DMS153 (cell line): ENCODE results near the gene INPP5D.
"Not testable (repeated sequence)": the region's sequence is repeated elsewhere in the genome, so short reads cannot be mapped to it uniquely, and the experiment has no call there.

ENCODE experiments used
- DNase-seq: peaks from one replicate; lab custom pipeline; 2025; lab: John Stamatoyannopoulos, UW

Gene INPP5D

DNA sequence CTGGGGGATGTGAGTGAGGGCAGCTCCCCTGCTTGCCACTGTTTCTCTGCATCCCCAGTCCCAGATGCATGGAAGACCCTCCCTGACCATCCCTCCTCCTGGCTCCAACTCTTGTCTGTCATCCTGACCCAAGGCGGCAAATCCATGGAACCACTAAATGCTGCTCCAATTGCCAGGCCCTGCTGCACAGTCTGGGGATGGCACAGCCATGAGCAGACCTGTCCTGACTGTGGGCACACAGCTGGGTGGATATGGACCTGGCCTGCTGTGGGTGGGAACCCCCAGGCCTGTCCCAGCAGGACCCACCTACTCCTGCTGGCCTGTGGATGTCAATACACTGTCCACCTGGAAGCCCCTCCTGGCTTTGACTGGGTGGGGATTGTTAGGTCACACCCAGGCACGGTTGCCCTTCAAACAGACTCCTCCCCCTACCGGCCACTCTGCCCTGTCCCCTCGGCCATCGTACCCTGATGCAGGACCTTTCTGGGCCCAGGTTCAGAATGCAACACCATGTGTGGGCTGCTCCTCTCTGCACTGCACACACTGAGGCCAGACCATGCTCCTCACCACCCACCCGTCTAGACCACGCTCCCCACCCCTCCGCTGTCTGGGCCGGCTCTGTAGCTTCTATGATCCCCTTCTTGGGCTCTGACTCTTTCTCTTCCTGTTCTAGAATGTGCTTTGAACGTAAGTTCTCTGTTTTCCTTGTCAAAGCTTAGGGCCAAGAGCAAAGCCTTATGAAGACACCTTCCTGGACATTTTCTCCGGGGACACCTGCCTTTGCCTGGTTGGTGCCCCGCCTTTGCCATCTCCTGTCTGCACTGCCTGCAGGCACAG, 57.9 kb downstream of the INPP5D start:
- no peak for DNase-seq

DNA sequence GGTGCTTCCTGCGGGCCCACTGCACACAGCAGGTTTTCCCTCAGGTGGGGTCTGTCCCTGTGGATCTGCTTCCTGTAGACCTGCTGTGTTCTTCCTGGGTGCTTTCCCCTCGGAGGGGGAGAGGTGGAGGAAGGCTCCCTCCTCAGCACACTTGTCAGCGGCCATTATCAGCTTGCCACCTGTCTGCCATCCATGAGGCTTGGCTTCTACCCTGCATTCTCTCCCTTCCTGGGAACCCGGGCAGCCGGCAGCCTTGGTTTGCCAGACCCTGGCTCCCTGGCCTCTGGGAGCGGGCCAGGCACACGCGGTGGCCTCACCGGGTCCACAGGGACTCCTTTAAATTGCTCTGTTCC, 58.5 kb downstream of the INPP5D start:
- no peak for DNase-seq

DNA sequence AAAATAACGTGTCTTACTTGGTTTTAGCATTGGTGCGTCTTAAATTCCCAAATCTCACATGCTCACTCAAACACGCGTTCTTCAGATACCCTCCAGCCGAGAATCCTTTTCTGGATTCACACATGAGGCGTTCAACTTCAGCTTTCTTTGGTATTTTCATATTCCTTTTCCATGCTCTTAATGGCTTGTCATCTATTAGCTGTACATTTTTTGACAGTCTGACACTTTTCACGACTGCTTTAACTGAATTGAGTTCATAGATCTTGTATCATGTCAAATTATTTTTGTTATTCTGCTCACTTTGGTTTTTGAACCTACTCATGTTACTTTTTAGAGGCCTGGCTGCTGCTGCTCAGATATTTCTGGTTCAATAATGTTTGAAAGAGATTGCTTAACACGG, 59.0 kb downstream of the INPP5D start:
- no peak for DNase-seq

DNA sequence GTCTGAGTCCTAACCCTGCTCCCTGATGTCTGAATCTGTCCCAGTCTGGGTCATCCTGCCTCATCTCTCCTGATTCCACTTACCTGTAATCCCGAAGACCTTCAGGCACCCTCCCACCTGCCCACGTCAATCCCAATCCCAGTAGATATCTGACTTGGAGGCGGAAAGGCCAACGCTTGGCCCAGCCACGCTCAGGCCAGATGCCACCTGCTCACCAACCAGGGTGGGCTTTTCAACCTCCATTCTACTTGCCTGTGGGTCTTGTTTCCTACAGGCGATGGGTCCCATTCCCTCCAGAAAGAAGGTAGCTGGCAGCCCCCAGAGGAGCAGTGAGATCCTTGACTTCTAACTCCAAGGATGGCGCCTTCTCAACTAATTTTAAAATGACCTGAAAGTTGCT, 59.7 kb downstream of the INPP5D start:
- no peak for DNase-seq

DNA sequence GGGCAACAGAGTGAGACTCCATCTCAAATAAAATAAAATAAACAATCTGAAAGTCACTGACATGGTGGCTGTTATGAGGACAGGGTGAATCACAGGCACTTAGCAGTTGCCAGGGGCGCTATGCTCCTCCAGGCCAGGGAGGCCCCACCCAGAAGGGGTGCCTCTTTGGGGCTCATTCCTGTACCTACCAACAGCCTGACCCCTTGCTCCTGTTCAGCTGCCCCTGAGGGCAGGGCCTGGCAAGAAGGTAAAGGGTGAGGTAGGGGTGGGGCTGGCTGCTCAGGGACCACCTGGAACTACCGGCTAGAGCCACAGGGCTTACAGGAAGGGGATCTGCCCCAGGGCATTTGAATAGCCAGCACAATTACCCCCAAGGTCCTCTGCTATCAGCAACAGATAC, 60.3 kb downstream of the INPP5D start:
- no peak for DNase-seq

DNA sequence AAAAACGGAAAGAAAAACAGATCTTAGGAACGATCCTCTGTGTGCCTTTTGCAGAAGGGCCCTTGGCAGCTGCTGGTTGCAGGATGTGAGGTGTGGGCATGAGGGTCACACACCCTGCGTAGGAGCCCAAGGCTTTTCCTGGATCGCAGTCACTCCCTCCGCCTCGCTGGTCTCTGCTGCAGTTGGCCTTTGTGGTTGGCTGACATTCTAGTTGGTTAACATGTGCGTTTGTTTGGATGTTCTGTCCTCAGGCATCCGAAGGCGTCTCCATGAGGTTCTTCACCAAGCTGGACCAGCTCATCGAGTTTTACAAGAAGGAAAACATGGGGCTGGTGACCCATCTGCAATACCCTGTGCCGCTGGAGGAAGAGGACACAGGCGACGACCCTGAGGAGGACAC, 61.7 kb downstream of the INPP5D start:
- no peak for DNase-seq

DNA sequence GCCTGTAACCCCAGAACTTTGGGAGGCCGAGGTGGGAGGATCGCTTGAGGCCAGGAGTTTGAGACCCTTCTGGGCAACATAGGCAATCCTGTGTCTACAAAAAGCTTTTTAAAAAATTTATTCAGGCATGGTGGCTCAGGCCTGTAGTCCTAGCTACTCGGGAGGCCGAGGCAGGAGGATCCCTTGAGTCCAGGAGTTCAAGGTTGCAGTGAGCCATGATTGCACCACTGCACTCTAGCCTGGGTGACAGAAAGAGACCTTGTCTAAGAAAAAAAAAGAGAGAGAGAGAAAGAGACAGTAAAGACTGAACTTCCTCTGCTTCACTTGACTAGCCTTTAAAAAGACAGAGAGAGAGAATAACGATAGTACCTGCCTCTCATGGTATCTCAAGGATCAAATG, 62.4 kb downstream of the INPP5D start:
- no peak for DNase-seq

DNA sequence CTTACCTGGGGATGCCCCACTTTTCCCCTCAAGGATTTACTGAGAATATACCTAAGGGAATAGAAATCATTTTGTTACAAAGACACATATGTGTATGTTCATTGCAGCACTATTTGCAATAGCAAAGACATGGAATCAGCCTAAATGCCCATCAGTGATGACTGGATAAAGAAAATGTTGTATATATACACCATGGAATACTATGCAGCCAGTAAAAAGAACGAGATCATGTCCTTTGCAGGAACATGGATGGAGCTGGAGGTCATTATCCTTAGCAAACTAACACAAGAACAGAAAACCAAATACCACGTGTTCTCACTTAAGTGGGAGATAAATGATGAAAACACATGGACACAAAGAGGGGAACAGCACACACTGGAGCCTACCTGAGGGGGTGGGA, 63.4 kb downstream of the INPP5D start:
- not testable (repeated sequence) for DNase-seq

DNA sequence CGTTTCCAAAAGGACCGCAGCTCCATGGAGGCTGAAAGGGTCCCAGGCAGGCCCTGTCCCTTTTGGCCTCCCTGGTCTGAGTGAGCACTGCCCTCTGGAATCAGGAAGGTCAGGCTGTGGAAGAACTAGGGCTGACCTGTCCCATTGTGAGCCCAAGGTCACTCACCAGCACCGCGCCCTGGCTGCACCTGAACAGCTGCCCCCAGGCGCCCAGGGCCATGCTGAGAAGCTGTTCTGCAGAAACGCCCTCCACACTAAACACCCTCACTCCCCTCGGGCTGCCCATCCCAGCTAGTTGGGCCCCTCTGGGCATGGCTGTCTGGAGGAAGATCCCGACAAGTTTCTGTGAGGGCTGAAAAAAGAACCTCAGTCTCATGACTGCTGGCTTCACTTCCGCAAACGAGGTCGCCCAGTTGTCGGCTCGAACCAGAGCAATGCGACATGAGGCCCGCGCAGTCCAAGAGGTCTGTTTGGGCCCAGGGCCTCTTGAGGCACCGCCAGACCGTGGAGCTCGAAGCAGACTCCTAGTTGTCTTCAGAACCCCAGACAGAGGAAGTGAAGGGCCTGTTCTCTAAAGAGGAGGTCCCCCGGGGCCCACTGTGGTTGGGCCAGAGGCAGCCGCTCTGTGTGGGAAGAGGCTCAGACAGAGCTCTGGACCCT, 64.4 kb downstream of the INPP5D start:
- DNase-seq = no peak

DNA sequence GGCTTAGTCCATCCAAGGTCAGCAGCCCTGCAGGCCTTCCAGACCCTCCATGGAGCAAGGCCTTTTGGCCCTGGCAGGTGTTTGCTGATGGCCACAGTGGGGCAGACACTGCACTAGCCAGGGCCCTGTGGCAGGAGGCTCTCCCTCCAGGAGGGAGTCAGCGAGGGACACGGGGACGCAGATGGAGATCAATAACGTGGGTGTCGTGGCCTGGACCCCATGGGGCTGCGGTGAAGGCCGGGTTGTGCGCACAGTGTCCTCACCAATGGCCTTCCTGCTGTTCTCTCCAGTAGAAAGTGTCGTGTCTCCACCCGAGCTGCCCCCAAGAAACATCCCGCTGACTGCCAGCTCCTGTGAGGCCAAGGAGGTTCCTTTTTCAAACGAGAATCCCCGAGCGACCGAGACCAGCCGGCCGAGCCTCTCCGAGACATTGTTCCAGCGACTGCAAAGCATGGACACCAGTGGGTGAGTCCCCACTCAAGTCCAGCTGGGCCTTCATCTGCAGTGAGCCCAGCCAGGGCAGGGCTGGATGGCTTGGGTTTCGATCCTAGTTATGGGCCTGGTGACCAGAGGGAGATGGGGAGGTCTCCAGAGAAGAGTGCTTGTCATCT, 65.4 kb downstream of the INPP5D start:
- no peak for DNase-seq

DNA sequence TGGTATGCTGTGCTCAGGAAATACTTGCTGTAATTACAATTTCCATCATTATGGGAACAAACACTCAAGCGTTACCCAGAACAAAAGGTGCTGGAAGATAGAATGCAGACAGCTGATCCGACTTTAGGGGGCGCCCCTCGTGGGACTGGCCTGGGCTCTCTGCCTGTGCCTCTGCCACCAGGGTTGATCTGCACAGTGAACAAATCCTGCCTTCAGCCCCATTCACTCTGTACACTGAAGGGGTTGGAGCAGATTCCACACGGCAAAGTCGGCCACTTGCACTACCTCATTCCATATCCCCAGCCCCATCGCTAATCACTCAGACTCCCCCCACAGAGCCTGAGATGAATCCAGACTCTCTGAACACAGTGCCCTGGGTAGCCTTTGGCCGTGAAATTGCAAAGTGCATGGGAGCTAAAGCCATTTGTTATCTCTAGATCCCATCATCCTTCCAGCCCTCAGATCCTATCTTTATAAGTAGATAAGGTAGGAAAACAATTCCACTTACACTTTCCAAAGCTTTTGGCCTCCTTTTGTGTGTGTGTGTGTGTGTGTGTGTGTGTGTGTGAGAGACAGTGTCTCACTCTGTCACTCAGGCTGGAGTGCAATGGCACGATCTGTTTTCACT, 69.3 kb downstream of the INPP5D start:
- no peak for DNase-seq

DNA sequence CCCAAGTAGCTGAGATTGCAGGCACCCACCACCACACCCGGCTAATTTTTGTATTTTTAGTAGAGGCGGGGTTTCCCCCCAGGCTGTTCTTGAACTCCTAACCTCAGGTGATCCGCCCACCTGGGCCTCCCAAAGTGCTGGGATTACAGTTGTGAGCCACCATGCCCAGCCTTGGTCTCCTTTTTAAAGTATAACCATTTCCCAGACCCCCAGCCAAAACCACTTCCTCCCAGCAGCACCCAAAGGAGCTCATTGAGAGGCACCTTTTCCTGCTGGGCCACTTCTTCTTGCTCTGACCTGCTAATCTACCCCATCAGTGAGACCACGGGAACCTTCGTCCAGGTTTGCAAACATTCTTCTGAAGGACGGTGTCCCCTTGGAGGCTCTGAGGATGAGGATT, 69.9 kb downstream of the INPP5D start:
- no peak for DNase-seq

DNA sequence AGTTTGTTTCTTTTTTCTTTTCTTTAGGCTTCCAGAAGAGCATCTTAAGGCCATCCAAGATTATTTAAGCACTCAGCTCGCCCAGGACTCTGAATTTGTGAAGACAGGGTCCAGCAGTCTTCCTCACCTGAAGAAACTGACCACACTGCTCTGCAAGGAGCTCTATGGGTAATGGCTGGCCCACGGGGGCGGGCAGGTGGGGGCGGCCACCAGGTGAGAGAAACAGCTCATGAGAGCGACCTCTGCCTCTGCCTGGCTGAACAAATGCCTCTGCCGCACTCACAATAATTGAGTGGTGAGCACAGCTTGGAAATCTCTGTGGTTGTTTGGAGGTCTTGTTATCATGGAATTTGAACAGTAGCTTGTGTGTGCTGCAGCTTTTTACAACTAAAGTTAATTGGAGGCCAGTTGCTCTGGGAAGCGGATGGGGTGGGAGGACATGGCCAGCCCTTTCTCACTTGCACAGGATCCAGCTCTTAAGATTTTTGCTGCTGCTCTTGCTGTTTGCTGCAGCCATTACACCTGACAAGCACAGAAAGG, 70.4 kb downstream of the INPP5D start:
- DNase-seq = no peak

DNA sequence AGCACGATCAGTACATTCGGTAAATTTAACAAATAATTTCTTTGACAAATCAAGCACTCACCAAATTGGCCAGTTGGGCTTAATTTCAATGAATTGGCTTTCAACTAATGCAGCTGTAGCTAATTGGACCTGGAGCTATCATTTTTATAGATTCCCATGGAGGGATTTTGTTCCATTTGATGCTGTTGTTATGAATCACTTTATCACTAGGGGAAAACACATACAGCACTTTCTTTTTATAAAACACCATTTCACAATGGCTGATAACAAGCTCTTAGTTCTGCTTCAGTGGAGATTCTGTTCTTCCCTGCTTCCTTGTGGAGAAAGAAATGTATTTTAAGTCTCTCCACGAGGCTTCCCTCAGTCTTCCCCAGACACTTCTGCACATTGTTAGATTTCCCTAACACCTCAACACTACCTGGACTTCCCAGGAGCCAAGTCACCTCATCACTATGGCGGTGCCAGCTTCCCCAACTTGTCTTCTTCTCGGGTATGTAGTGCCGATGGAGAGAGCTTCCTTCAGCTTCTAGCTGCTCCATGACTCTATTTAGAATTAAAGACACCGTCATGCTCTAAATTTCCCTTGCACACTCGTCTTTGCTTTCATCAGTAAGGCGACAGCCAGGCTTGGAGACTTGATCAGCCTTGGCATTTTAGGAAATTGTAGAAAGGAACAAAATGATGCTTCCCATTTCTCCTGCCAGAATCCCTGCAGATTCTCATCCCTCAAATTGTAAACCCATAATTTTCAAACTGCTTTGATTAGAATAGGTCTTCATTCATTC, 72.0 kb downstream of the INPP5D start:
- no peak for DNase-seq

DNA sequence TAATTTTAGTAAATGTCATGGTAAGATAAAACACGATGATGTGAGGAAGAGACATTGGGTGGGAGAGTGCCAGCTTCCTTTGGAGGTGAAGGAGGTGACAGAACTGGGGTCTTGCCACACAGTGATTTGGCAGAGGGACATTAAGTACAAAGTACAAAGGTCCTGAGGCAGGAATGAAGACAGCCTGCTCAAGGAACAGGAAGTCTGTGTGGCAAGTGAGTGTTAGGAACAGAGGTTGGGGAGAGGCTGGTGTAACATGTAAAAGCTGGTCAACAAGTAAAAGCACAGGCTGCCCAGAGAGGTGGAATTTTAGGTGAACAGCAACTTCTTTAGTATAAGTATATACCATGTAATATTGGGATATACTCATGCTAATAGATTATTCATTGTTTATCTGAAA, 73.1 kb downstream of the INPP5D start:
- no peak for DNase-seq

DNA sequence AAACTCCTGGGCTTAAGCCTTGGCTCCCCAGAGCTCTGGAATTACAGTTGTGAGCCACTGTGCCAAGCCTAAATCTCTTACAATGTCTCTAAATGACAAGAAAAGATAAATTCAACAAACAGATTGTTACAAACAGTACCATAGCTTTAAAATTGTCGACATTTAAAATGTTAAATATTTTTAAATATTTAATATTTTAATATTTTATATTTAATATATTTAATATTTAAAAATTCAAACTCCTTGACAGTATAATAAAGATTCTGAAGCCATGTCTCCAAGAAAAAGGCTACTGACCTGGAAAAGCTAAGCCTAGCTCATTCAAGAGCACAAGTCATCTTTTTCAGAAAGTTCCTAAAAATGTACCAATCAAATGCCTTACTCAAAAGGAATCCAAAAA, 75.3 kb downstream of the INPP5D start:
- DNase-seq = no peak

DNA sequence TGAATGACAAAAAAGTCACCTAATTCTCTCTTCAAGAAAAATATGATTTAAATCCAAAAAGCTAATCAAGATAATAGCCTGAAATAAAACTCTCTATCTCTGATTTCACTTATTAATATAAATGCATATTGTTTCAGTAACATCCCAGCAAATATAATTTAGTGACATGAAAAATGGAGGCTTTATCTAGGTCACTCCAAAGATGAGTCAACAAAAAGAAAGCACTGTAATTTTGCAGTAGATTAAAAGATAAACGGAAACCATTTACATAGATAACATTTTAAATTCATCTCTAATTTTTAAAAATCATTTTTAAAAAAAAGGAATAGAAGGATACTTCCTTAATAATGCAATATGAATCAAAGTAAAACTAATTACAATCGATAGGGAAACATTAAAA, 76.9 kb downstream of the INPP5D start:
- no peak for DNase-seq

DNA sequence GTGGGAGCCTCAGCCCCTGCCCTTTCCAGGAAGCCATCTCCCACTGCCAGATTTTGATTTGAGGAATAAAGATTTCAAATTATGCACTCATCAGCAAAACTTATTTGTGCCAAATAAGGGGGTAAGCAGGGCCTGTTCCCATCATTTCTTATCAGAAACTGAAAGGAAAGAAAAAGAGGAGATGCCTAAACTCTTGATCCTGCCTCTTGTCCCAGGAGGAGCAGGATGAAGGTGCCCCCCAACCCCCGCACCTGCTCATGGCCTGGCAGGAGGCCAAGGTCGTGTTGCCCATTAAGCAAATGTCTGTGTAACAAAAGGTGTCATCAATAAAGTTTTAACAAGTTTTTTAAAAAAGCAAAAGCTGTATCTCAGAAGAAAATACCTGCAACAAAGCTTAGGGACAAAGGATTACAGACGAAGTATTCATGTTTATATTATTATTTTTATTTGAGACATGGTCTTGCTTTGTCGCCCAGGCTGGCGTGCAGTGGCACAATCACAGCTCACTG, 80.0 kb downstream of the INPP5D start:
- DNase-seq = no peak

DNA sequence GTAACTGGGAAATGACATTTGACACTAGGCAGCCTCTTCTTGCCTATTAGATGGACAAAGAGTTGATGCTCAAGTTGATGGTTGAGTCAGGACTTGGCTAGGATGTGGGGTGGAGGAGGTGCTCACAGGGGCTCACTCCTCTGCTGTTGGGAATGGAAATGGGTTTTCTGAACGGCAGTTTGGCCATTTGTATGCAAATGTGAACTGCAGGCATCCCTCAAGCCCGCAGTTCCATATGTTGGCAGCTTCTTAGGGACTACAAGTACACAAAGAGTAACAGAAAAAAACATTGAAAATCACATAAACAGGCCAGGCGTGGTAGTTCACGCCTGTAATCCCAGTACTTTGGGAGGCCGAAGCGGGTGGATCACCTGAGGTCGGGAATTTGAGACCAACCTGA, 80.8 kb downstream of the INPP5D start:
- DNase-seq = no peak

DNA sequence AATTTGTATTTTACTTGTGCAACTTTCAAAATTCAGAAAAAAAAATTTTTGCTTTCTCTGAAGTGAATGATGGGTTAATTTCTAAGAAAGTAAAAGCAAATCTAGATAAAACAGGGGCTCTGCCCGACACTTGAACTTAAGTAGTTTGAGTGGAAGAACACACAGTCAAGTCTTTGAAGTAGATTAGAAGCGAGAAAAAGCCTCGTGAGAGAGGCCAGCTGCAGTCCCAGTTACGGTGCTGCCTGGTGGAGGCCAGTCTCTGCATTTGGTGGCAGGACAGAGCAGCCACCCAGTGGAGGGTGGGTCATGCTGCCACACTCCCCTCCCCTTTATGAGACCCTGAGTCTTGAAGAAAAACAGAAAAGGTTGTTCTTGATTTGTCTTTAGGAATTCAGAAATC, 81.8 kb downstream of the INPP5D start:
- DNase-seq = no peak

DNA sequence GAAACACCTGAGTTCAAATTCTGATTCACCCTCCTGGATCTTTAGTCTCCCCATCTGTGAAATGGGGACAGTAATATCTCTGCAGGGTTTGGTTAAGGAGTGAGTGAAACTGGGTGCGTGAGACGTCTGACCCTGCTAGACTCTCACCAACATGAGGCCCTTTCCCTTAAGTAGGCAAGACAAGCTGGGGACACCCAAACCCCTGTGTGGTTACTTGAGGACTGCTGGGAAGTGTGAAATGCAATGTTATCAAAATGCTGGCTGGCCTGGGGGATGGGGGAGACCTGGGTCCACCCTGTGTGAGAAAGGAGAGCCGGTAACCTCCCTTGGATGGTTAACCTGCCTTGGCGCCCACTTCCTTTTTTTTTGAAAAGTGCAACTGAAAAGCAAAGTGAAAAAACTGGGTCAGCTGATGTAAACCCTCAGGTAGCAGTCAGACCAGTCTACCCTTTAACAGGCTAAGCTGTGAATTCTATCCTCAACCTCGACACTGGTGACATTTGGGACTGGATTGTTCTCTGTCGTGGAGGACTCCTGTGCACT, 82.3 kb downstream of the INPP5D start:
- DNase-seq = no peak
